Articular chondrocyte of knee joint (primary cell): Measurements from ENCODE around the gene NGB. TPM values are rescaled to one million over a fixed set of nuclear protein-coding genes. Genes with fewer than 3 reads are reported as not detected.

Experiments used
- small RNA-seq: library from RNA; depleted of rRNA; stranded (forward); fragments of <200 nt; gene quantifications from one replicate; pipeline ENCODE3, GENCODE V24; 2012
- total RNA-seq: library from RNA; depleted of rRNA; stranded (reverse); fragments of >200 nt; gene quantifications from 2 replicates; pipeline ENCODE4 v1.2.3, GENCODE V29; 2012

Gene NGB
- total RNA-seq = not detected in 2 replicates

GRCh38 chr14:77271113-77271710, at the start of gene NGB:
NGB (minus strand) TSS chr14:77271206; CDS start chr14:77270937, 269 bp downstream.

GRCh38 chr14:77320238-77320935, 49.4 kb upstream of the NGB start, which contains the start of gene POMT2:
POMT2 (minus strand) TSS chr14:77320883; CDS start chr14:77320681, 202 bp downstream.

Small RNAs within 50 kb of the gene (small RNA-seq; reads per million reads assigned to genes)
- not detected for gene MIR1260A

Other genes starting within 250 kb of the NGB start
- gene IRF2BPL, start 242.5 kb downstream of the NGB start, total RNA-seq = 22.6 and 25.4 TPM in 2 replicates
- gene CIPC, start 172.9 kb downstream of the NGB start, total RNA-seq = 23.1 and 23.5 TPM in 2 replicates
- under 0.01 TPM in 1 of 2 replicates, not detected in the other for gene ZDHHC22, start 129.4 kb downstream of the NGB start, total RNA-seq
- gene TMEM63C, start 89.4 kb downstream of the NGB start, total RNA-seq = not detected in 2 replicates
- 7.7 and 8.0 TPM in 2 replicates for gene POMT2, start 49.7 kb upstream of the NGB start, total RNA-seq
- gene GSTZ1, start 49.8 kb upstream of the NGB start, total RNA-seq = 32.4 and 42.2 TPM in 2 replicates
- gene TMED8, start 105.9 kb upstream of the NGB start, total RNA-seq = 12.4 and 12.6 TPM in 2 replicates
- gene SAMD15, start 106.2 kb upstream of the NGB start, total RNA-seq = 6.3 and 8.5 TPM in 2 replicates
- 0.39 and 0.65 TPM in 2 replicates for gene NOXRED1, start 152.3 kb upstream of the NGB start, total RNA-seq
- gene VIPAS39, start 186.4 kb upstream of the NGB start, total RNA-seq = 27.7 and 33.2 TPM in 2 replicates
- gene AHSA1, start 186.9 kb upstream of the NGB start, total RNA-seq = 68.2 and 77.9 TPM in 2 replicates
- gene ISM2, start 227.6 kb upstream of the NGB start, total RNA-seq = 0.13 and 0.22 TPM in 2 replicates